Bronchus fibroblast of lung (primary cell): Measurements from ENCODE around the gene NDUFV2. TPM values are rescaled to one million over a fixed set of nuclear protein-coding genes. Genes with fewer than 3 reads are reported as not detected.

Experiments used
- total RNA-seq: library from RNA; depleted of rRNA; stranded (reverse); fragments of >200 nt; gene quantifications from 2 replicates; pipeline ENCODE4 v1.2.3, GENCODE V29; 2015

NDUFV2 gene
- 121 and 134 TPM in 2 replicates for total RNA-seq

GRCh38 chr18:9102508-9103375 lies at the start of gene NDUFV2:
Gene NDUFV2 (plus strand): TSS chr18:9102699. CDS start chr18:9102744, 45 bp downstream.

DNA sequence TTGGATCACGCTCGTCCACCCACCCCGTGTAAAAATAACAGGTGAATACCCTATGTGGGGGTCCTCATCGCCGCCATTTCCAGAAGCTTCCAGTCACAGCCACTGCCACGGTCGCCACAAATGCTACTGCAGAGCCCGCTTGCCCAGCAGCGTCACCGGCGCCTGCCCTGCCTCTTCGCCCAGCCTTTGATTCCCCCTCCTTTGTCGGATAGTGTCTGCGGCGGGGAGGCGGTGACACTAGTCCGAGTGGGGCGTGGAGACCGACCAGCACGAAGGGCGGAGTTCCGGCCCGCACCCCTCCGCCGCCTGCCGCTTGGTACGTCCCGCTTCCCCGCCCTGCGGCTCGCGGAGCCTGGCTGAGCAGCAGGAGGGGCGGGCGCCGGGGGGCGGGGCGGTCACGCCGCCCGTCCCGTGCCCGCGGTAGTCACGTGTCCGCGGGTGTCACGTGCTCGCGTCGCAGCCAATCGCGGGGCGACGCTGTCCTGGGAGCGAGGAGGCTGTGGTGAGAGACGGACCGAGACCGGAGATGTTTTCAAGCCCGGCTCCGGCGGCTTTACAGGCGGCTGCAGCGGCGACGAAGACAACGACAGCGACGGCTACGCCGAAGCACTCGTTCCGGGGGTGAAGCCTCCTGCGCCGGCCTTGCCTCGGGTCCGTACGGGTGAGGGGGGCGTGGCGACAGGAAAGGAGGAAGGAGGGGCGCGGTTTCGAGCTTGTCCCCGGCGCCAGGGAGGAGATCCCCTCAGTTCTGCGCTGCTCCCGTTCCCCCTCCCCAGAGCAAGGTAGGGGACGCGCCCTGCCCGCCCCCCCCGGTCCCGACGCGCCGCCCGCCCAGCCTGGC lies 34.0 kb downstream of the NDUFV2 start, which contains the start of gene ANKRD12:
TSS of gene ANKRD12 (plus strand) at position 467 of the 841 bp plus-strand sequence. CDS start 45,652 bp downstream, outside the sequence.

Other genes starting within 250 kb of the NDUFV2 start
- gene ANKRD12, start 34.1 kb downstream of the NDUFV2 start, total RNA-seq: 4.0 and 4.5 TPM in 2 replicates
- 48.5 and 60.4 TPM in 2 replicates for gene TWSG1, start 232.1 kb downstream of the NDUFV2 start, total RNA-seq